GM18858 (cell line): Measurements from ENCODE around the gene SNX33.
"Not testable (repeated sequence)": the region's sequence is repeated elsewhere in the genome, so short reads cannot be mapped to it uniquely, and the experiment has no call there.

Experiments
- ATAC-seq: cut with Tn5 transposase; IDR thresholded peaks from one replicate; pipeline ENCODE4 v1.9.1; 2021; ENCODE audit not compliant: unreplicated experiment

The SNX33 gene

DNA sequence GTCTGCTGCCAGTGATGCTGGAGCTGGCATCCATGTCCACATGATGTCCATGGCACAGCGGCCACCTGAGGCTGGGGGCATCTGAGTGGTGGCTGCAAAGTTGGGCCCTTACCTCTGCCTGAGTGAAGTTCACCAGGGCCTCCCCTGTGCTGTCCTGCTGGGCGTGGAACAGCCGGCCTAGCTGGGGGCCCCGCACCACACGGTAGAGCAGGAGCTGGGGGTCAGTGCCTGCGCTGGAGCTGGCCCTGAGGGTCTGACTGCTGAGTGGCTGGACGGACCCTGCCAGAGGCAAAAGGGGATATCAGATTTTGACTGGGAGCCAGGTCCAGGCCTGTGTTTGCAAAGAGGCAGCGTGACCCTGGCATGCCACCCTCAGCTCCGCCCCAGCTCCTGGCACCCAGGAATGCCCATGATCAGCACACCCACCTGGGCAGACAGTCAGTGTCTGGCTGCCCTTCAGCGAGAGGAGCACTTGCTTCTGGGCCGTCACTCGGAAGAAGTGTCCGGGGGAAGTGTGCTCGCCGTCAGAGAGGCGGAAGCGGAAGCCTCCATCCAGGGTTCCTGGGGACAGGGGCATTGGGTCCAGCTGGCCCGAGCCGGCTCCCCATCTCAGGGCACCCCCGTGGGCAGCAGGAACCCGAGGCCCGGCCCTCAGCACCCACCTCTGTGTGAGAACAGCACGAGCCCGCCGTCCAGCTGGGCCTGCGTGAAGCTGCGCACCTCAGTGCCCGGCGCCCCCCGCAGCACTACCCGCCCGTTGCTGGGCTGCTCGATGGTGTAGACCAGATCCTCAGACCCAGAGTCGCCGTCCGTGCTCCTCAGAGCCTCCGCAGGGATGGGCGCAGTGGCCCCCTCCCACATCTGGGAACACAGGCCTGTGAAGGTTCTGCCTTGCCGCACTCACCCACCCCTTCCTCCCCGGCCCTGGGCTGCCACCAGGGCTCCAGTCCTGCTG lies 34.7 kb downstream of the SNX33 start:
- no peak for ATAC-seq

GRCh38 chr15:75683646-75684312 lies 36.1 kb downstream of the SNX33 start:
- not testable (repeated sequence) for ATAC-seq

DNA sequence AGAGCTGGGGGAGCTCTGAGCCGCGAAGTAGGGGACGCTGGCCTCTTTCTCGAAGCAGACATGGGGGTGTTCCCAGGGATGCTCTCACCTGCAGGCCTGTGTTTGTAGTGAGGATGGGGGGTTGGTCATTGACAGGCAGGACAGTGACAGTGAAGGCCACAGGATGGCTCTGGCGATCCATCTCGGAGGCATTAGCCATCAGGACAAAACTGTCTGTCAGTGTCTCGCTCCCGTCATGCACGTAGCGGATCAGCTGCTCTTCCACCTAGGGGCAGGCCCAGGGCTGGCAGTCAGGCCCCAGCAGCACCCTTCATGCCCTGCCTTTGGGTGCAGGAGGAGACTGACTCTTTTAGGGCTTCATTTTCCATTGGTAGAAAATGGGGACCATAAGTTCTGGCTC lies 36.9 kb downstream of the SNX33 start:
- no peak for ATAC-seq

- ATAC-seq = no peak
Measured at GRCh38 chr15:75685195-75685594, 37.5 kb downstream of the SNX33 start.

DNA sequence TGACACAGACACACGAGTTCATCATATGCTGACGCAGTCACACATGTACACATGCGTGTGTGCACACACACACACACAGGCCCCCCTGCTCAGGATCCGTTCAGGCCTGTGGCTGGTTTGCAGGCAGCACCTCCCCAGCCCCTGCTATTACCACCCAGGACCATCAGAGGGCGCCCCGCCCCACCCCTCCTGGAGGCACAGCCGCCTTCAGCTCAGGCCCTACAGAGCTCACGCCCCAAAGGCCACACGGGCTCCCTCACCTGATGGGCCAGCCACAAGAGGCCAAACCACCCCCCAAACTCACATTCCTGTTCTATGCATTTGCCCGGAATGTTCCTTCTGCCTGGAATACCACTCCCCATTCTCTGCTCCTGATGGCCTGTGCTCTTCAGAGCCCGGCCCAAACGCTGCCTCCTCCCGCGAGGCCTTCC lies 38.5 kb downstream of the SNX33 start:
- not testable (repeated sequence) for ATAC-seq

DNA sequence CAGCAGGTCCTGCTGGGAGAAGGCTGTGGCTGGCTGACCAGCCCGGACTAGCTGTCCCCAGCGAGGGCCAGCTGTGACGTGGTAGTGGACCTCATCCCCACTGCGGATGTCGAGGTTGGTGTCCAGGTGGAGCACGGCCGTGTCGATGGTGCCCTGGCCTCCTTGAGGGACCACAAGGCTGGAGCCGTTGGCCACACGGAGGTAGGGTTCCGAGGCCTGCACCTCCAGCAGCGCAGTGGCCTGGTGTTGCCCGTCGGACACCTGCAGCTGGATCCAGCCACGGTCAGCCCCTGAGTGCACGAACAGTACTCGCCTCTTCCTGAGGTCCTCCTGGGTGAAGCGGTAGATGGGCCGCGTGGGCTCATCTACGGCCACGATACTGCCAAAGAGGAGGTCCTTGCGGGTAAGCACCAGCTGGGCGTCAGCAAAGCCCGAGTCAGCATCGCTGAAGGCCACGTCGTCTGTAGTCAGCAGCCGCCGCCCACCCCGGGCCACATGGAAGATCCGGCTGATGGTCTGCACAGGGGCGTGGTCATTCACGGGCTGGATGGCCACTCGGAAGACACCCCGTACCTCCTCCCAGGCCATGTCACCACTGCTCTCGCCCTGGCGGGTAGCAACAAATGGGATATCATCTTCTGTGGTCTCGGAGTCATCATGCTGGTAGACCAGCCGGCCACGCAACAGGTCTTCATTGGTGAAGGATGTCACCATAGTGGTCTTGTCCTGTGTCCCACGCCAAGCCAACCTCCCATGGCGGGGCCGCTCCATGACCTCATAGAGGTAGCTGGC lies 40.0 kb downstream of the SNX33 start:
- no peak for ATAC-seq

GRCh38 chr15:75688278-75688557 lies 40.5 kb downstream of the SNX33 start:
- no peak for ATAC-seq

GRCh38 chr15:75688831-75689230 lies 41.1 kb downstream of the SNX33 start:
- ATAC-seq = no peak

- not testable (repeated sequence) for ATAC-seq
Measured at GRCh38 chr15:75689429-75689828, 41.7 kb downstream of the SNX33 start.

DNA sequence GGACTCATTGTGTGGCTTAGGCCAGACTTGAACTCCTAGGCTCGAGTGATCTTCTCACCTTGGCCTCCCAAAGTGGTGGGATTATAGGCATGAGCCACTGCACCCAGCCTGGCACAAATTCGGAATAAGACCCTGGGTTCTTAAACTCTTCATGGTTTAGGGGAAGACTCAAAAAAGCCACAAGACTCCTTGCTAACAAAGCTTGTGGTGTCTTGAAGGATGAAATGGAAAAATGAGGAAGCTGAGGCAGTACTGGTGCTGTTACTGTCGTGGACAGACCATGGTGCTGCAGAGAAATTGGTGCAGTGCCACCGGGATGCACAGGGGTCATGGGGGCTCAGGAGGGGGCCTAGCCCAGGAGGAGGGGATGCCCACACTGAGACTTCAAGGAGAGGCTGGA lies 44.6 kb downstream of the SNX33 start:
- not testable (repeated sequence) for ATAC-seq

DNA sequence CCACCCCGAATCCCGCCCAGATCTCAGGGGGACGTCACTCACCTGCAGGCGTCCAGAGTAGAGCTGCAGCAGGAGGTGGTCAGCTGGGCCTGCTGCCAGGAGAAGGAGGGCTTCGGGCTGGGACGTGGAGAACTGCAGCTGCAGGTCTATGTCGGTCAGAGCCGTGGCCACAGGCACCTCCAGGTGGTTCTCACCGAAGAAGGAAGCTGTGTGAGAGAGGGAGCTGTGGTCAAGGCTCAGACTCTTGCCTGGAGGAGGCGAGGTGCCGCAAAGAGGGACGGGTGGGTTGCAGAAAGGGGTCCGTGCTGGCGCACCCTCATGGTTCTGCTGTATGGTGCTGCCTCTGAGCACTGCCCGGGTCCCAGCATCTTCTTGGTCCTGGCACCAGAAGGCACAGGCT lies 45.3 kb downstream of the SNX33 start:
- ATAC-seq = not testable (repeated sequence)

DNA sequence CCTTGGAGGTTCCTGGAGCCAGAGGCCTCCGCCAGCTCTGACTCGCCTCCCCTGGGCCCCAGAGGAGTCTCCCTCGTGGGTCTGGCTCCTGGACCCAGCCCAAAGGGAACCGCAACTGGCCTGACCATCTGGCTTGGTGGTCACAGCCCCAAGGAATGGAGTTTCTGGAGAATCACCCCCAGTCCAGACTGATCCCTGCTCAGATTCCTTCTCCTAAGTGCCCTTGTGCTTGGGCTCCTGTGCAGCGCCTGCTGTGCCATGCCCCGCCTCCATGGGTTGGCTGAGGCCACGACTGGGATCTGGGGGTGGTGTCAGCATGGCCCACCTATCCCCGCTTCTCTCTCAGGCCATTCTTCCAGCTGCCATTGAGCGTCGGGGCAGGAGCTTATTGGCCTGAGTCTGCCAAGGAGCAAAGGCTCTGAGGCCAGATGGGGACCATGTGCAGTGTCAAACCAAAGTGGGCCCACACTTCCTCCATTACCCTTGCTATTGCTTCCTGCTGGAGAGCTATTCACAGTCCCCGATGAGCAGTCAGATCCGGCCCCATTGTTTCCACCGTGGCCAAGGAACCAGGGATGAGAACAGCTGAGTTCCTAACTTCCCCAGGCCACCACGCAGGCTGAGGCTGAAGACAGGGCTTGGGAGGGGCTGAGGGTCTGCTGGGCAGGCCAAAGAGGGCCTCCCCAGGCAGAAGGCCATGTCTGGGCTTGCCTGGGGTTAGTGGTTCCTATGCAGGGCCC lies 46.0 kb downstream of the SNX33 start:
- ATAC-seq = no peak

DNA sequence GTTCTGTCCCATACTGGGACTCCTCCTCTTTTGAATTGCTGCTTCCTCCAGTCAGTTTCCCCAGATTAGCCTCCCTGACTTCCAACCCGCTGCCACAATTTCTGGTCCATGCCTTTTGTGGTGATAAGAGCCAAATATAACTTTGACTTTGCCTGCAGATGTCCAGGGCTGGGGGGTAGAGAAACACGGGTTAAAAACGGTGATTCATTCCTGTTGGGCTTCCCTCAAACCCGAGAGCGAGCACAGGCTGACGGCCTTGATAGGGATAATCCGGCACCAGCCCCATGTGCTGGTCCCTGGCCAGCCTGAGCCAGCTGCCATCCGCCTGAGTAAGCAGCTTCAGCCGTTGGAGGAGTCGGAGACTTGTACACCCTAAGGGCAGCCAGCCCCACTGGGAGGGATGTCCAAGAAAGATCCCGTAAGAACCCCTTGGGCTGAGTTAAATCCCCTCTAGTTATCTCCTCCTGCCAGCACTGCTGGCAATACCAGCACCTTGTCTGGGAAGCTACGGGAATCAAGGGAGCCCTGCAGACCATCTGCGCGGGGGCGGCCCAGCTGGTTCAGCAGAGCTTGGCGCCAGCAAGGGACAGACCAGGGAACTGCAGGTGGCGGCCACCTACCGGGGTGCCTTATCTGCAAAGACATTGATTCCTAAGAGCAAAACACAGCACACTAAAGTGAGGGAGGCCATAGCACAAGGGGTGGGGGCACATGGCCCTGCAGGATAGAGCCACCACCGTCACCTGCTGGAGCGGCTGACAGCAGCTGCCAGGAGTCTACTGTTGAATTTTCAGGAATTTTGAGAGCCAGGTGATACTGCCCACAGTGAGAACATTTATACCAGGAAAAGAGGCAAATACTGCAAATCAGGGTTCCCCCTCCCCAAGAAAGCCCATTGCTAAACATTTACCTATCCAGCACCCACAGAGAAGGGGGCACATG lies 46.8 kb downstream of the SNX33 start:
- no peak for ATAC-seq

GRCh38 chr15:75695220-75695619 lies 47.5 kb downstream of the SNX33 start:
- no peak for ATAC-seq

DNA sequence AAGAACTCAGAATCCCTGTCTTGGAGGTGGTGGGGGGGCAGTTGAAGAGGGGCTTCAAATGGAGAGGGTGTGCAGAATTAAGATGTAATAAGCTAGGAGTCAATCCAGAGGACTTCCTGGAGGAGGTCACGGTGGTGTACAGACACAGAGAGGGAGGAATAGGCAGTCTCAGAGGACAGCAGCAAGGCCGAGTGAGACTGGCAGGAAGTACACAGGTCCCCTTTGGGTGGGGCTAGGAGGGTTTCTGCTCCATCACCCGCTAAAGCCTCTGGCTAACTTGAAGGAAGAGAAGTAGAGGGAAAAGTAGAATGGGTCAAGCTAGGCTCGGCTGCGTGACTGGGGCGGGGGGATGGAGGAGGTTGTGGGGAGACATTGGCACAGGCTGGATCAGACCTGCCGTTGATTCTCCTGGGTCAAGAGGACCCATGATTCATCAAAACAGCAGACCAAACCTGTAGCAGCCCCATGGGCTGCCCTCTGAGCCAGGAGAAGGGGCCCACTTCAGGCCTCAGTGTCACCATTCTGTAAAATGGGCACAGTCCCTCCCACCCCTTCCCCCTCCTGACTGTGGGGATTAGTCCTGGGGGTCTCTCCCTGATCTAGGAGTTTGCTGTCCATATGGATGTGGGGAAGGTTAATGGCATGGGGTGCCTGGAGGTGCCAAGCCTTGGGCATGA lies 48.1 kb downstream of the SNX33 start:
- no peak for ATAC-seq

DNA sequence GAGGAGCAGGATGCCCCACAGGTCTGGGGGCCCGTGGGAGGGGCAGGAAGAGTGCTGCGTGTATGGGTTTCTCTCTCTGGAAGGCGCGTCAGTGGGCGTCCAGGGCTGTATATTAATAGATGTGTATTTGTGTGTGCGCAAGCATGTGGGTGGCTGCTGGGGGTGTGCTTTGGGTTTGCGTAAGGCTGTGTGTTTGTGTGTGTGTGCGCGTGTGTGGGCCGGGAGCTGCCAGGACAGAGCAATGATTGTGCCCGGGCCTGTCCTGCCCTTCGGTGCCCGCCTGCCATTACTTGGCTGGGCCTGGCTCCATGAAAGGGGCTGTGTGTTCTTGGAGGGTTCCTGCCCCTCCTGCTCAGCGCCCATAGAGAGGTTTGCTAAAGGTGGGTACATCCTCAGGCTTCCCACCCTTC lies 48.6 kb downstream of the SNX33 start:
- no peak for ATAC-seq

GRCh38 chr15:75696854-75697259 lies 49.1 kb downstream of the SNX33 start:
- no peak for ATAC-seq

DNA sequence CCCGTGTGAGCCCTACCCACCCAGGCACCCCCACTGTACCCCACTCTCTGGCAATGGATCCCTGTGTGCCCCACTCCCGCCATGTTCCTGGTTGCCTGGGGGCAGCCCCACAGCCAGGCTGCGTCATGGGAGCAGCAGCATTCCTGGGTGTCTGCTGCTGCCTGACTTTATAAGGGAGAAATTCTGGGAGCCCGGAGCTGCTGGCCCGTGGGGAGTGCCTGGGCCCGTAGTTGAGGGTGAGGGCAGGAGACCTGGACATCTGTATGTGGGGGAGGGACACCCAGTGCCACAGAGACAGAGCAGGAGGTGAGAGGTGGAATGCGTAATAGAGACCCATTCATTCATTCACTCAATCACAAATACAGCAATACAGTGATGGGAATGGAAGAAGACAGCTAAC lies 49.8 kb downstream of the SNX33 start:
- ATAC-seq = no peak
